B cell (primary cell): ENCODE measurements around the gene ADAMTS2. TPM values are rescaled to one million over a fixed set of nuclear protein-coding genes. Genes with fewer than 3 reads are reported as not detected.

Experiments used
- ATAC-seq: fragments of 200-7000 bp; cut with Tn5 transposase; one replicate; pipeline ENCODE4 v1.10.0; 2021; ENCODE audit warnings: low read depth, mild to moderate bottlenecking, moderate number of reproducible peaks, moderate library complexity
- CTCF ChIA-PET: fragments of 350-600 bp; sonication (Branson Sonifier 250); formaldehyde crosslinking; loops from one replicate; lab custom pipeline; 2021; ENCODE audit warnings: antibody characterized with exemption, inconsistent platforms; lab: Charles Lee
- POLR2A ChIA-PET: fragments of 350-600 bp; sonication (Branson Sonifier 250); formaldehyde crosslinking; loops from one replicate; lab custom pipeline; 2021; ENCODE audit warnings: antibody characterized with exemption; lab: Charles Lee
- DNase-seq: peaks from one replicate; pipeline ENCODE4 v3.0.0; 2013
- H2AFZ ChIP-seq: 2 replicates; pipeline ENCODE4 v1.6.1; 2012; ENCODE audit warnings: mild to moderate bottlenecking, low read depth, low read length; ENCODE audit not compliant: insufficient read depth, poor library complexity, severe bottlenecking
- H3K27ac ChIP-seq, 2 donors: 1 replicate in 1 of 2; 2 replicates in 1 of 2; pipeline ENCODE4 v1.5.1; 2012 to 2013; ENCODE audit warnings: low read length in 2 of 2, mild to moderate bottlenecking in 2 of 2, moderate library complexity in 1 of 2
- H3K27me3 ChIP-seq, 4 experiments: fragments of 200-600 bp in 1 of 4; sonication (generic) in 1 of 4; replicated peaks in 1 of 4; 1 replicate in 2 of 4; 2 replicates in 2 of 4; pipeline versions ENCODE4 v1.6.1 to v1.7.0; 2013 to 2016; ENCODE audit warnings: low read length in 3 of 4, mild to moderate bottlenecking in 2 of 4, mixed read lengths in 1 of 4, moderate library complexity in 1 of 4; ENCODE audit not compliant: insufficient read depth in 4 of 4, control insufficient read depth in 3 of 4; ENCODE audit errors: control extremely low read depth in 1 of 4
- H3K36me3 ChIP-seq, 2 experiments: replicated peaks in 1 of 2; 1 replicate in 1 of 2; 2 replicates in 1 of 2; pipeline versions ENCODE4 v1.6.1 to v1.7.1; 2013; ENCODE audit warnings: low read length in 1 of 2; ENCODE audit not compliant: insufficient read depth in 2 of 2, control insufficient read depth in 1 of 2; ENCODE audit errors: control extremely low read depth in 1 of 2, extremely low read depth in 1 of 2
- H3K4me1 ChIP-seq, 2 donors: fragments of 200-600 bp in 1 of 2; sonication (generic) in 1 of 2; 1 replicate in 1 of 2; 2 replicates in 1 of 2; pipeline versions ENCODE4 v1.5.1 to v1.6.1; 2013 to 2017; ENCODE audit warnings: low read length in 2 of 2; ENCODE audit not compliant: control insufficient read depth in 2 of 2, insufficient read depth in 2 of 2
- H3K4me2 ChIP-seq: replicated peaks from 2 replicates; pipeline ENCODE3; 2012; ENCODE audit warnings: mild to moderate bottlenecking, low read depth, low read length; ENCODE audit not compliant: poor library complexity, severe bottlenecking
- H3K4me3 ChIP-seq, 5 experiments: fragments of 200-600 bp in 1 of 5; sonication (generic) in 1 of 5; 1 replicate in 3 of 5; 2 replicates in 2 of 5; pipeline versions ENCODE4 v1.5.1 to v1.7.0; 2011 to 2016; ENCODE audit warnings: low read length in 4 of 5, mild to moderate bottlenecking in 4 of 5, low read depth in 2 of 5, control low read depth in 1 of 5, moderate library complexity in 1 of 5; ENCODE audit not compliant: insufficient read depth in 1 of 5; ENCODE audit errors: control extremely low read depth in 1 of 5, extremely low read depth in 1 of 5
- H3K79me2 ChIP-seq: fragments of 200-600 bp; sonication (generic); one replicate; pipeline ENCODE4 v1.6.0; 2016; ENCODE audit warnings: low read length; ENCODE audit not compliant: control insufficient read depth, insufficient read depth
- H3K9ac ChIP-seq: fragments of 200-600 bp; sonication (generic); 2 replicates; pipeline ENCODE4 v1.6.1; 2017; ENCODE audit warnings: mild to moderate bottlenecking, low read length, moderate library complexity
- H3K9me3 ChIP-seq, 3 donors: one replicate each; pipeline versions ENCODE4 v1.6.1 to v1.7.1; 2013; ENCODE audit warnings: low read length in 2 of 3; ENCODE audit not compliant: control insufficient read depth in 2 of 3, insufficient read depth in 1 of 3; ENCODE audit errors: control extremely low read depth in 1 of 3
- H4K20me1 ChIP-seq: 2 replicates; pipeline ENCODE4 v1.6.0; 2012; ENCODE audit warnings: mild to moderate bottlenecking, low read length; ENCODE audit not compliant: insufficient read depth, control insufficient read depth, poor library complexity, severe bottlenecking
- H3K27ac Mint-ChIP-seq: one replicate; pipeline ENCODE4 v1.8.0; 2021; ENCODE audit warnings: mixed read lengths
- H3K27me3 Mint-ChIP-seq: one replicate; pipeline ENCODE4 v1.8.0; 2021; ENCODE audit warnings: mixed read lengths
- H3K4me1 Mint-ChIP-seq: one replicate; pipeline ENCODE4 v1.8.0; 2021; ENCODE audit warnings: mixed read lengths
- H3K4me3 Mint-ChIP-seq: one replicate; pipeline ENCODE4 v1.8.0; 2021; ENCODE audit warnings: mixed read lengths
- H3K9me3 Mint-ChIP-seq: one replicate; pipeline ENCODE4 v1.8.0; 2022; ENCODE audit warnings: mixed read lengths; ENCODE audit not compliant: insufficient read depth
- EZH2 ChIP-seq: IDR thresholded peaks from 2 replicates; pipeline ENCODE4 v1.6.1; 2012; ENCODE audit warnings: borderline replicate concordance, low read depth, mild to moderate bottlenecking, moderate library complexity, low read length; ENCODE audit not compliant: insufficient read depth, poor library complexity, severe bottlenecking
- WGBS: methylation state at CpG from one replicate; pipeline ENCODE4 v1.1.5; 2013; ENCODE audit warnings: missing lambda C conversion rate; ENCODE audit not compliant: insufficient coverage; 5-methylcytosine and 5-hydroxymethylcytosine counted together
- intact Hi-C: fragments of 100-400 bp; cut with micrococcal nuclease; formaldehyde crosslinking; loops from one replicate; pipeline ENCODE4 v1.10.0; 2022
- polyA plus RNA-seq: library from polyadenylated mRNA; depleted of rRNA; stranded (reverse); fragments of >200 nt; gene quantifications from 2 replicates; pipeline ENCODE4 v1.2.3, GENCODE V29; 2012
- total RNA-seq, 2 donors: library from RNA; stranded (reverse); fragments of 120-200 nt in 1 of 2; gene quantifications; 1 replicate in 1 of 2; 2 replicates in 1 of 2; pipeline versions ENCODE4 v1.2.3 to v1.2.4, GENCODE V29; 2013 to 2022
- TF ChIP-seq, protein P1 (sequence below): fragments of 200-600 bp; IDR thresholded peaks from one replicate; pipeline ENCODE4 v1.8.0; 2022; ENCODE audit warnings: antibody characterized with exemption, mild to moderate bottlenecking

The ADAMTS2 gene
- total and polyA plus RNA-seq, 2 donors (not counting 1 experiment from before 2014, with no cell fraction given) = not detected

DNA sequence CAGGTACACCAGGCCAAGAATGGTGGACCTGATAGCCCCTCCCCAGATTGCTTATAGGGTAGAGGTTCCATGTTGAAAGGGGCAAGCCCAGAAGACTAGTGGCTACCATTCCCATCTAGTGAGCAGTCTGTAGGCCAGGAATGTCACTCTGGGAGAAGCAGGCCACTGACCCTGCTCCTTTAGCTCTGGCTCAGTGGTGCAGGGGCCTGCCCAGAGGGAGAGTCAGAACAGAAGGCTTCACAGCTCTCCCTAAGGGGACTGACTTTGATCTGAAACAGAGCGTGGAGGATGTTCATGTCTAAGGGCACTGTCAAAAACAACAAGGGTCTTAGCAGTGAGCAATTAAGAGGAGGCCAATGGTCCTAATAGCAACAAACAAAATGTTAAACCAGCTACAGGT is 203.4 kb downstream of the ADAMTS2 start:
- no peak for TF ChIP-seq EZH2
- TF ChIP-seq, protein P1, sequence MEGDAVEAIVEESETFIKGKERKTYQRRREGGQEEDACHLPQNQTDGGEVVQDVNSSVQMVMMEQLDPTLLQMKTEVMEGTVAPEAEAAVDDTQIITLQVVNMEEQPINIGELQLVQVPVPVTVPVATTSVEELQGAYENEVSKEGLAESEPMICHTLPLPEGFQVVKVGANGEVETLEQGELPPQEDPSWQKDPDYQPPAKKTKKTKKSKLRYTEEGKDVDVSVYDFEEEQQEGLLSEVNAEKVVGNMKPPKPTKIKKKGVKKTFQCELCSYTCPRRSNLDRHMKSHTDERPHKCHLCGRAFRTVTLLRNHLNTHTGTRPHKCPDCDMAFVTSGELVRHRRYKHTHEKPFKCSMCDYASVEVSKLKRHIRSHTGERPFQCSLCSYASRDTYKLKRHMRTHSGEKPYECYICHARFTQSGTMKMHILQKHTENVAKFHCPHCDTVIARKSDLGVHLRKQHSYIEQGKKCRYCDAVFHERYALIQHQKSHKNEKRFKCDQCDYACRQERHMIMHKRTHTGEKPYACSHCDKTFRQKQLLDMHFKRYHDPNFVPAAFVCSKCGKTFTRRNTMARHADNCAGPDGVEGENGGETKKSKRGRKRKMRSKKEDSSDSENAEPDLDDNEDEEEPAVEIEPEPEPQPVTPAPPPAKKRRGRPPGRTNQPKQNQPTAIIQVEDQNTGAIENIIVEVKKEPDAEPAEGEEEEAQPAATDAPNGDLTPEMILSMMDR = no peak
- Histone ChIP-seq H4K20me1 (no peaks in the 10 kb centered on the region), H3K27me3 (no peaks in the 10 kb centered on the region), H3K9ac (no peak overlapping the region), H3K9me3 (peaks cover 0 to 4% (median 0%) of the 10 kb centered on the region in 3 donors), H3K4me3 (no peak overlapping the region), H3K79me2 (no peaks in the 10 kb centered on the region), H2AFZ (no peak overlapping the region), H3K4me1 (no peaks in the 10 kb centered on the region), H3K4me2 (no peak overlapping the region), H3K27ac (no peak overlapping the region), H3K36me3 (no peaks in the 10 kb centered on the region)
- intact Hi-C loops = no loop called here
- Mint-ChIP-seq H3K4me1 (peaks cover 5% of the 10 kb centered on the region), H3K9me3 (no peaks in the 10 kb centered on the region), H3K27ac (no peak overlapping the region), H3K4me3 (no peak overlapping the region), H3K27me3 (no peaks in the 10 kb centered on the region)
- no peak for DNase-seq
- no peak for ATAC-seq
- WGBS = 0% methylated on average over 1 of the region's 1 CpG
- ChIA-PET CTCF (no interaction called here), POLR2A (no interaction called here)

DNA sequence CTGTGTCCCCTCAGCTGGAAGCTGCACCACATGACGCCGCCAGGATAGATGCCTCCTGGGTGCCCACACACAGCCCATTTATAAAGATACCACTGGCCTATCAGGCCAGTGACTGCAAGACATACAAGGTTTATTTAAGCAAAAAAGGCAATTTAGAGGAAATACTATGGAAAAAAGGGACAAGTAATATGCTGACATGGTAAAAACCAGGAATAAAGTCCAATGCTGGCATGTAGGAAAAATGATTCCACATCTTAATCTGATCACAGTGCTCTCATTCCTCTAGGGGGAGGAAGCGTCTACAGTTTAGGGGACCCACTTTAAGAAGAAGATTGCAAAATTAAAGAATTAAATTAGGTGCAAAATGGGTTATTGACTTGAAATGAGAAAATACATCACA is 205.0 kb downstream of the ADAMTS2 start:
- Histone ChIP-seq H3K4me1 (no peaks in the 10 kb centered on the region), H3K27me3 (no peaks in the 10 kb centered on the region), H3K79me2 (no peaks in the 10 kb centered on the region), H3K9me3 (peaks cover 0 to 9% (median 0%) of the 10 kb centered on the region in 3 donors), H3K4me3 (no peak overlapping the region), H3K36me3 (no peaks in the 10 kb centered on the region), H3K9ac (no peak overlapping the region), H3K4me2 (no peak overlapping the region), H2AFZ (no peak overlapping the region), H4K20me1 (no peaks in the 10 kb centered on the region), H3K27ac (no peak overlapping the region)
- peaks cover 5% of the 10 kb centered on the region for H3K4me1 Mint-ChIP-seq
- ATAC-seq (no peak), DNase-seq (no peak)
- ChIA-PET CTCF (no interaction called here), POLR2A (no interaction called here)
- TF ChIP-seq EZH2 = no peak
- TF ChIP-seq, protein P1 = no peak
- H3K4me3 Mint-ChIP-seq = no peak overlapping the region
- no peaks in the 10 kb centered on the region for H3K27me3 Mint-ChIP-seq
- 100% methylated on average over 2 of the region's 3 CpGs for WGBS
- H3K27ac Mint-ChIP-seq = no peak overlapping the region
- intact Hi-C loops = no loop called here
- no peaks in the 10 kb centered on the region for H3K9me3 Mint-ChIP-seq
